ENCODE measurements around the gene ITPK1. TPM values are rescaled to one million over a fixed set of nuclear protein-coding genes. Genes with fewer than 3 reads are reported as not detected.

The ITPK1 gene
- total RNA-seq, 3 donors from 2014 or later: 27.8 to 91.7 (median 42.9) TPM

DNA sequence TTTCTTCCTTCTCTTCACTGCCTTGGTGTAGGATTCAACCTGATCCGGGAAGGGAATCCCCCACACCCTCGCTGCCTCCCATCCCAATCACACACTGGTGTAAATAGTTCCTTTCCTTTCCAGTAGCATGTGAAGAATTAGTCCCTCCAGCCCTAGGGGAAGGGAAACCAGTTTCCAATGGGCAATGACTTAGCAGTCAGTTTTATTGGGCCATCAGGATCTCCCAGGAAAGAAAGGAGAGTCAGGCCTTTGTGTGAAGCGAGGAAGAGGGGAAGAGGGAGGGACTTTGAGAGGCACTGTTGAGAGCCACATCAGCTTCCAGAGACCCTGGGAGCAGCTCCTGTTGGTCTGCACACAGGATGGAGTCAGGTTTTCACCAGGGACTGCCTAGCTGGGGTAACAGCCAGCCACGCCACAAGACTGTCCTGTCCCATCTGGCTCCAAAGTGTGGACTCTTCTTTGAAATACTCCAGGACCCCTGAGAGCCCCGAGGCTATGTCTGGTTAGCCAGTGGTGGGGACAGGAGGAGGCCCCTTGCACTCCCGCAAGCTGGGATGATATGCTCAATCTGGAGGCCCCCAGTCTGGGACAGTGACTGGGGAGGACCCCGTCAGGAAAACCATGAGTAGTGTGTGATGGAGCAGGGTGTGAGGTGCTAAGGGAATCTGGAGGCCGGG is 41.1 kb upstream of the ITPK1 start:
- no peak for TF ChIP-seq POLR2AphosphoS5 (IDR thresholded peaks at IDR 0.05)
- TF ChIP-seq, protein P1, sequence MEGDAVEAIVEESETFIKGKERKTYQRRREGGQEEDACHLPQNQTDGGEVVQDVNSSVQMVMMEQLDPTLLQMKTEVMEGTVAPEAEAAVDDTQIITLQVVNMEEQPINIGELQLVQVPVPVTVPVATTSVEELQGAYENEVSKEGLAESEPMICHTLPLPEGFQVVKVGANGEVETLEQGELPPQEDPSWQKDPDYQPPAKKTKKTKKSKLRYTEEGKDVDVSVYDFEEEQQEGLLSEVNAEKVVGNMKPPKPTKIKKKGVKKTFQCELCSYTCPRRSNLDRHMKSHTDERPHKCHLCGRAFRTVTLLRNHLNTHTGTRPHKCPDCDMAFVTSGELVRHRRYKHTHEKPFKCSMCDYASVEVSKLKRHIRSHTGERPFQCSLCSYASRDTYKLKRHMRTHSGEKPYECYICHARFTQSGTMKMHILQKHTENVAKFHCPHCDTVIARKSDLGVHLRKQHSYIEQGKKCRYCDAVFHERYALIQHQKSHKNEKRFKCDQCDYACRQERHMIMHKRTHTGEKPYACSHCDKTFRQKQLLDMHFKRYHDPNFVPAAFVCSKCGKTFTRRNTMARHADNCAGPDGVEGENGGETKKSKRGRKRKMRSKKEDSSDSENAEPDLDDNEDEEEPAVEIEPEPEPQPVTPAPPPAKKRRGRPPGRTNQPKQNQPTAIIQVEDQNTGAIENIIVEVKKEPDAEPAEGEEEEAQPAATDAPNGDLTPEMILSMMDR (IDR thresholded peaks at IDR 0.05): no peak
- TF ChIP-seq POLR2A (IDR thresholded peaks at IDR 0.05): no peak
- no peaks in the 10 kb centered on the region for H3K4me1 ChIP-seq
- intact Hi-C loops (cut with DNase I; ENCODE audit: low total_unique reads): no loop called here
- no peak for DNase-seq (ENCODE audit: low spot score in 2 of 2)
- H3K4me3 ChIP-seq: no peak overlapping the region
- no peaks in the 10 kb centered on the region for H3K27me3 ChIP-seq
- no peaks in the 10 kb centered on the region for H3K9me3 ChIP-seq
- H3K27ac ChIP-seq: no peak overlapping the region
- H3K36me3 ChIP-seq: no peaks in the 10 kb centered on the region

DNA sequence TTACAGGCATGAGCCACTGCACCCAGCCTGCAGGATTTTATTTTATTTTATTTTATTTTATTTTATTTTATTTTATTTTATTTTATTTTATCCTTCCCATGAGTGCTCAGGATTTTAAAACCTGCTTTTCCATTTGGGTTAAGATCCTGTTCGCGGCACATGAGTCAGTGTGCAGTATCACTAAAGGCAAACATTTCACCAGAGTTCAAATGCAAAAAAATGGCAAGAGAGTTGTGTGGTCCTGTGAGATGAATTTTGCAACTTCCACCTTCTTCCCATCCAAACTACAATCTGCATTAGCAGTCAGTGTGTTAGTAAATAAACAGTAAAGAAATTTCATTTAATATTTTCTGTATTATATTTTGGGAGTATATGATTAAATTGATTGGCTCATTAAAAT is 39.9 kb upstream of the ITPK1 start:
- Histone ChIP-seq H3K9me3 (no peaks in the 10 kb centered on the region), H3K27ac (no peak overlapping the region), H3K36me3 (no peaks in the 10 kb centered on the region), H3K4me1 (no peaks in the 10 kb centered on the region), H3K27me3 (no peaks in the 10 kb centered on the region), H3K4me3 (no peak overlapping the region)
- intact Hi-C loops (cut with DNase I; ENCODE audit: low total_unique reads): no loop called here
- no peak for TF ChIP-seq POLR2AphosphoS5 (IDR thresholded peaks at IDR 0.05)
- TF ChIP-seq, protein P1 (IDR thresholded peaks at IDR 0.05): no peak
- TF ChIP-seq POLR2A (IDR thresholded peaks at IDR 0.05): no peak
- no peak for DNase-seq (ENCODE audit: low spot score in 2 of 2)

DNA sequence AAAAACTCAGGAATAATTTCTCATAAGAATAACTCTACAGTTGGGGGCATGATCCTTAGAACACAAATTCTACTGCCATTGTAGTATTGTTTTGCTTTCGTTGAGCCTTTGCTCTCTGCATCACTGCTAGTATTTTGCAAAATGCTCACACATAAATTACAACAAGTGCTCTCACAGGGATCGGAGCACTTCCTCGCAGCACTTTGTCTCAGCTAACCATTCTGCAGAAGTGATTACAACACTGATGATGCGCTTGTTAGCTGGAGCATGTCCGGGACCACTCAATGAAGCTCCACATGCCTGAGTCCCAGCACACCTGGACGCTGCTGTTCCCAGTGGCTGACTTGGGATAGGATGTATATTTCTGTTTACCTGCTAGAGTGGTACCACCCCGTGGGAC is 37.4 kb upstream of the ITPK1 start:
- intact Hi-C loops (cut with DNase I; ENCODE audit: low total_unique reads): no loop called here
- TF ChIP-seq POLR2A (IDR thresholded peaks at IDR 0.05) (no peak), POLR2AphosphoS5 (IDR thresholded peaks at IDR 0.05) (no peak)
- TF ChIP-seq, protein P1 (IDR thresholded peaks at IDR 0.05): no peak
- no peaks in the 10 kb centered on the region for H3K9me3 ChIP-seq
- DNase-seq (ENCODE audit: low spot score in 2 of 2): no peak
- no peaks in the 10 kb centered on the region for H3K36me3 ChIP-seq
- no peak overlapping the region for H3K27ac ChIP-seq
- H3K4me3 ChIP-seq: no peak overlapping the region
- H3K4me1 ChIP-seq: no peaks in the 10 kb centered on the region
- no peaks in the 10 kb centered on the region for H3K27me3 ChIP-seq

DNA sequence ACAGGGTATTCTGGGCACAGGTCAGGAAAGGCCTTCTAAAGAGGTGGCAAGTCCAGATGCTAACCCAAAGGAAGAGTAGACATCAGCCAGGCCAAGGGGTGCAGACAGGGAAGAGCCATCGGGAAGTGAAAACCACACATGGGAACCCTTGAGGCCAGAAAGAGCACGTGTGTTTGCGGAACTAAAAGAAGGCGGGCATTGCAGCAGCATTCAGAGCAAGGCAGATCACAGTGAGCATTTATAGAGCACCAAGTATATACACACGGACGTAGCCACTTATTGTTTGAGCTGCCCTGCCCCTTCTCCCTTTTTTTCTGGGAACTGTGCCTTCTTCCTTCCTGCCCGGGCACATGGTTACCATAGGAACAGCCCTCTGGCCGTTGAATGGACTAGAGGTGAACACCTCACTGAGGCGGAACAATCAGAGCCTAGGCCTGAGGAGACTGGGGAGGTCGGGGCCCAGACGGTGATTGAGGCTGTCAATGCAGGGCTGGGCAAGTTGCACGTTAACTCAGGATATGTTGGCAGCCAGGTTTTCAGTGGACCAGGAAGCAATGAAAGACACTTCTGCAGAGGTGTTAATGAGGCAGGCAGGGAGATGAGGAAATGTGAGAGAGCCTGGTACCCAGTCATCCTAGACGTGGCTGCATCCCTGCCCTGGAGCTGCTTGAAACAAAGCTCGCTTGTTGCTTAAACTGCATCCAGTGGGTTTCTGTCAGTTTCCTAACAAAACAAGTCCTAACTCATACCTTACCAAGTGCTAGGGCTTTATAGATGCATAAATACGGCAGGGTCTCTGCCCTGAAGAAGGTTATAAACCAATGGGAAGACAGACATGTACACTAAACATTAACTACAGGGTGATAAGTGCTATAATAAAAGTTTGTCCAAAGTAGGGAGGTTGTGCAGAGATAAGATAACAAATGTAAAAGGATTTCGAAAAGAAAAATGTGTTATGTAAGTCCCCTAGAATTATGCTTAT is 34.8 kb upstream of the ITPK1 start:
- no peaks in the 10 kb centered on the region for H3K36me3 ChIP-seq
- no peak overlapping the region for H3K27ac ChIP-seq
- TF ChIP-seq, protein P1 (IDR thresholded peaks at IDR 0.05): no peak
- no peak for TF ChIP-seq POLR2A (IDR thresholded peaks at IDR 0.05)
- TF ChIP-seq POLR2AphosphoS5 (IDR thresholded peaks at IDR 0.05): no peak
- intact Hi-C loops (cut with DNase I; ENCODE audit: low total_unique reads): no loop called here
- no peaks in the 10 kb centered on the region for H3K9me3 ChIP-seq
- no peaks in the 10 kb centered on the region for H3K27me3 ChIP-seq
- no peak for DNase-seq (ENCODE audit: low spot score in 2 of 2)
- H3K4me3 ChIP-seq: no peak overlapping the region
- no peaks in the 10 kb centered on the region for H3K4me1 ChIP-seq

DNA sequence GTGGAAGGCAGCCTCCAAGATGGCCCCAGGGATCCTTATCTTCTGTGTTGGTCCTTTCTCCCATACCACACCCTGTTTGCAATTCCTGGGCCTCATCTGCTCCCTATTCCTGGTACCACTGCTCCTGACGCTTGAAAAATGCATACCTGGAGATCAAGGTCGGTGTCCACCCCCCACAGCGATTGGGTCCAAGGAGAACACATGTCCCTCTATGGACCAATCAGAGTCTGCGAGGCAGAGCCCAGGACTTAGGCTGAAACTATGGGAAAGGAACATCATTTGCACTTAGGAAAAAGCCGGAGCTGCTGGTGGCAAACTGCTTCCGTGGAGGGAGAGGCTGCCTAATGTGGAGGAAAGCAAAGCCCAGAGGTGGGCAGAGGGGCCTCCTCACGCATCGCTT is 33.3 kb upstream of the ITPK1 start:
- Histone ChIP-seq H3K4me3 (no peak overlapping the region), H3K27ac (no peak overlapping the region), H3K27me3 (no peaks in the 10 kb centered on the region), H3K4me1 (no peaks in the 10 kb centered on the region), H3K9me3 (no peaks in the 10 kb centered on the region), H3K36me3 (no peaks in the 10 kb centered on the region)
- TF ChIP-seq POLR2AphosphoS5 (IDR thresholded peaks at IDR 0.05) (no peak), POLR2A (IDR thresholded peaks at IDR 0.05) (no peak)
- TF ChIP-seq, protein P1 (IDR thresholded peaks at IDR 0.05): no peak
- no peak for DNase-seq (ENCODE audit: low spot score in 2 of 2)
- intact Hi-C loops (cut with DNase I; ENCODE audit: low total_unique reads): no loop called here

Data from breast epithelium (tissue), 4 donors.